Measurements from ENCODE around the gene GRAP.
"Not testable (repeated sequence)": the region's sequence is repeated elsewhere in the genome, so short reads cannot be mapped to it uniquely, and the experiment has no call there.

DNA sequence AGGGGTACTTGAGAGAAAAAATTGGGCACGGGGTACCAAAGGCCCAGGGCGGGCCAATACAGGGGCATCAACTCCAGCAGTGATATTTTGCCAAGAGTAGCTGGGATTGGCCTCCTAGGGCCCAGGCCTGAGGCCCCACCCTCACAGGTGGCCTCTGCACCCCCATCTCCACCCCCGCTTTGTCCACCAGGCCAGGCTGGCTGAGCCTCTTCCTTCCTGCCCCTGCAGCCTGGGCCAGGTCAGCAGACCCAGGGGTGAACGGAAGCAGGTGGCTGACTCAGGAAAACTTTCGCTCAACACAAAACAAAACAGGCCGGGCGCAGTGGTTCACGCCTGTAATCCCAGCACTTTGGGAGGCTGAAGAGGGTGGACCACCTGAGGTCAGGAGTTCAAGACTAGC lies 3.7 kb downstream of the GRAP start:
- TF ChIP-seq, protein P1, sequence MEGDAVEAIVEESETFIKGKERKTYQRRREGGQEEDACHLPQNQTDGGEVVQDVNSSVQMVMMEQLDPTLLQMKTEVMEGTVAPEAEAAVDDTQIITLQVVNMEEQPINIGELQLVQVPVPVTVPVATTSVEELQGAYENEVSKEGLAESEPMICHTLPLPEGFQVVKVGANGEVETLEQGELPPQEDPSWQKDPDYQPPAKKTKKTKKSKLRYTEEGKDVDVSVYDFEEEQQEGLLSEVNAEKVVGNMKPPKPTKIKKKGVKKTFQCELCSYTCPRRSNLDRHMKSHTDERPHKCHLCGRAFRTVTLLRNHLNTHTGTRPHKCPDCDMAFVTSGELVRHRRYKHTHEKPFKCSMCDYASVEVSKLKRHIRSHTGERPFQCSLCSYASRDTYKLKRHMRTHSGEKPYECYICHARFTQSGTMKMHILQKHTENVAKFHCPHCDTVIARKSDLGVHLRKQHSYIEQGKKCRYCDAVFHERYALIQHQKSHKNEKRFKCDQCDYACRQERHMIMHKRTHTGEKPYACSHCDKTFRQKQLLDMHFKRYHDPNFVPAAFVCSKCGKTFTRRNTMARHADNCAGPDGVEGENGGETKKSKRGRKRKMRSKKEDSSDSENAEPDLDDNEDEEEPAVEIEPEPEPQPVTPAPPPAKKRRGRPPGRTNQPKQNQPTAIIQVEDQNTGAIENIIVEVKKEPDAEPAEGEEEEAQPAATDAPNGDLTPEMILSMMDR (IDR thresholded peaks at IDR 0.05), result not testable (repeated sequence)
- not testable (repeated sequence) for TF ChIP-seq POLR2A (IDR thresholded peaks at IDR 0.05)
